CD4-positive, alpha-beta memory T cell (primary cell): ENCODE measurements around the gene LRRC10B. TPM values are rescaled to one million over a fixed set of nuclear protein-coding genes. Genes with fewer than 3 reads are reported as not detected.

Source experiments
- CTCF ChIA-PET: fragments of 350-600 bp; sonication (Branson Sonifier 250); formaldehyde crosslinking; loops from one replicate; lab custom pipeline; 2021; ENCODE audit warnings: inconsistent platforms; ENCODE audit not compliant: partially characterized antibody; lab: Charles Lee
- POLR2A ChIA-PET: fragments of 350-600 bp; sonication (Branson Sonifier 250); formaldehyde crosslinking; loops from one replicate; lab custom pipeline; 2021; ENCODE audit not compliant: partially characterized antibody; lab: Charles Lee
- DNase-seq, 5 donors: peaks; one replicate each; pipeline versions ENCODE4 v3.0.0 to v3.0.0-alpha.2; 2020 to 2022; ENCODE audit warnings: mixed read lengths in 1 of 5
- H3K27ac ChIP-seq: one replicate; pipeline ENCODE4 v1.7.0; 2013; ENCODE audit warnings: low read depth, low read length
- H3K27me3 ChIP-seq: 2 replicates; pipeline ENCODE4 v1.7.0; 2013; ENCODE audit warnings: mild to moderate bottlenecking, low read length, moderate library complexity; ENCODE audit not compliant: insufficient read depth
- H3K36me3 ChIP-seq: 2 replicates; pipeline ENCODE4 v1.7.0; 2013; ENCODE audit warnings: mild to moderate bottlenecking, low read length, moderate library complexity; ENCODE audit not compliant: insufficient read depth
- H3K4me1 ChIP-seq: 2 replicates; pipeline ENCODE4 v1.7.0; 2013; ENCODE audit warnings: mild to moderate bottlenecking, low read length, moderate library complexity; ENCODE audit not compliant: insufficient read depth
- H3K4me3 ChIP-seq, 2 donors: one replicate each; pipeline ENCODE4 v1.7.0; 2013; ENCODE audit warnings: low read length in 2 of 2, mild to moderate bottlenecking in 1 of 2
- H3K9me3 ChIP-seq, 2 donors: one replicate each; pipeline ENCODE4 v1.7.0; 2013; ENCODE audit warnings: low read length in 2 of 2, control low read depth in 1 of 2; ENCODE audit not compliant: control insufficient read depth in 1 of 2
- H3K27ac Mint-ChIP-seq, 7 donors: one replicate each; pipeline ENCODE4 v1.8.0; 2020 to 2021; ENCODE audit warnings: mixed read lengths in 7 of 7, mild to moderate bottlenecking in 6 of 7, inconsistent platforms in 3 of 7, moderate library complexity in 3 of 7
- H3K27me3 Mint-ChIP-seq, 2 donors: one replicate each; pipeline ENCODE4 v1.8.0; 2020 to 2021; ENCODE audit warnings: mixed read lengths in 2 of 2
- H3K36me3 Mint-ChIP-seq, 2 donors: one replicate each; pipeline ENCODE4 v1.8.0; 2020 to 2021; ENCODE audit warnings: mixed read lengths in 2 of 2, inconsistent platforms in 1 of 2, mild to moderate bottlenecking in 1 of 2
- H3K4me1 Mint-ChIP-seq, 4 donors: one replicate each; pipeline ENCODE4 v1.8.0; 2020 to 2021; ENCODE audit warnings: mixed read lengths in 4 of 4, mild to moderate bottlenecking in 1 of 4
- H3K4me3 Mint-ChIP-seq, 8 donors: one replicate each; pipeline ENCODE4 v1.8.0; 2020 to 2021; ENCODE audit warnings: mixed read lengths in 8 of 8, mild to moderate bottlenecking in 7 of 8, moderate library complexity in 6 of 8, inconsistent platforms in 3 of 8
- H3K9me3 Mint-ChIP-seq, 8 donors: one replicate each; pipeline ENCODE4 v1.8.0; 2020 to 2021; ENCODE audit warnings: mixed read lengths in 8 of 8, mild to moderate bottlenecking in 5 of 8, inconsistent platforms in 3 of 8, moderate library complexity in 1 of 8
- intact Hi-C: fragments of 100-400 bp; cut with micrococcal nuclease; formaldehyde crosslinking; loops from one replicate; pipeline ENCODE4 v1.15.1; 2023
- polyA plus RNA-seq, 2 donors: library from polyadenylated mRNA; unstranded; fragments of 300-500 nt; fragmentation: Illumina TruSeq; gene quantifications; one replicate each; pipeline ENCODE4 v1.2.3, GENCODE V29; 2021
- total RNA-seq, 2 experiments: library from RNA; stranded (reverse); gene quantifications; one replicate each; pipeline ENCODE4 v1.2.3, GENCODE V29; 2021

The LRRC10B gene
- total and polyA plus RNA-seq, 4 experiments from 2014 or later = not detected

DNA sequence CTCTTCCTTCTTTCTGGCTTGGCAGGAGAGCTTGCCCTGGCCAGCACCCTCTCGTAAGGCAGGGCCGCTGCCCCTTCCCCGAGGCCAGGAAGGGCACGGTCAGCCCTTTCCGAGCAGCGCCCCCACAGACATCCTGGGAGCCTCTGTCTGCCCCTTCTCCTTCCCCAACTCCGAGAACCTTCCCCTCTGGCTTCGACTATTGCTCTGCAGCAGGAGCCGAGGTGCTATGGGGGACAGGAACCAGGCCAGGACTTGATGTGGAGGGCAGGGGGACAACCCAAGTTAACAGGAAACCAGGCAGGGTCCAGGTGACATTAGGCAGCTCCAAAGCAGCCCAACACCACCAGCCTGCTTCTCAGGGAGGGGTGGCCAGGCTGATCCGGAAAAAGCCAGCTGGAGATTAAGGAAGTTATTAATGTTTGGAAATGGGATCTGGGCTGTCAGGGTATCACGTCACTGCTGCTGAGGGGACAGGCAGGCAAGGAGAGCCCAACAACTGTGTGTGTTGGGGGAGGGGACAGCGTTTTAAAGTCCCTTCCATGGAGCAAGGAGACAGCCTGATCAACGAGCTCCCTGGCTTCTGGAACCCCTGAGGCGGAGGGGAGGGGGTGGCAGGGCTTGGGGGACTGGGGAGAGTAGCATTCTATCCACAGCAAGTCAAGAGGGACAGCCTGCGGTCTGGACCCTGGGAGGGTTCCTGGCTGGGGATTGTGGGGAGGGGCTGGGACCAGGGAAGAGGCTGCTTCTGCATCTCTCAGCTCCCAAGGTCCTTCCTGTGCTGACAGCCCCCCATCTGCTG is 45.0 kb downstream of the LRRC10B start:
- Mint-ChIP-seq H3K4me3 (no peak overlapping the region), H3K27me3 (peaks cover 35 to 49% of the 10 kb centered on the region in 2 donors), H3K4me1 (peaks cover 5 to 15% (median 6%) of the 10 kb centered on the region in 4 donors), H3K36me3 (no peaks in the 10 kb centered on the region), H3K27ac (peak overlapping the region in 2 of 7 donors; percentile 9 to 56), H3K9me3 (peaks cover 0 to 7% (median 0%) of the 10 kb centered on the region in 8 donors)
- no peak for DNase-seq
- Histone ChIP-seq H3K27me3 (peaks cover 13% of the 10 kb centered on the region), H3K9me3 (no peaks in the 10 kb centered on the region), H3K27ac (no peak overlapping the region), H3K4me1 (no peaks in the 10 kb centered on the region), H3K4me3 (no peak overlapping the region), H3K36me3 (no peaks in the 10 kb centered on the region)
- ChIA-PET POLR2A (no interaction called here), CTCF (no interaction called here)
- intact Hi-C loops = no loop called here

- POLR2A ChIA-PET = no interaction called here
- H3K4me3 Mint-ChIP-seq = peak overlapping the region in 2 of 8 donors; percentile 14 to 50
- CTCF ChIA-PET = no interaction called here
Observed at GRCh38 chr11:61554172-61554988, 45.8 kb downstream of the LRRC10B start.

GRCh38 chr11:61555051-61555969 is 46.8 kb downstream of the LRRC10B start:
- CTCF ChIA-PET = no interaction called here
- Mint-ChIP-seq H3K36me3 (no peaks in the 10 kb centered on the region), H3K9me3 (peaks cover 0 to 7% (median 0%) of the 10 kb centered on the region in 8 donors), H3K4me3 (peak overlapping the region in 1 of 8 donors; percentile 41), H3K27ac (no peak overlapping the region), H3K4me1 (peaks cover 5 to 15% (median 6%) of the 10 kb centered on the region in 4 donors), H3K27me3 (peaks cover 44 to 49% of the 10 kb centered on the region in 2 donors)
- H3K9me3 ChIP-seq = no peaks in the 10 kb centered on the region
- POLR2A ChIA-PET = no interaction called here
- no peak for DNase-seq
- no peaks in the 10 kb centered on the region for H3K36me3 ChIP-seq
- intact Hi-C loops = no loop called here
- peaks cover 13% of the 10 kb centered on the region for H3K27me3 ChIP-seq
- H3K4me1 ChIP-seq = no peaks in the 10 kb centered on the region
- no peak overlapping the region for H3K27ac ChIP-seq
- no peak overlapping the region for H3K4me3 ChIP-seq

More at GRCh38 chr11:61554172-61554988, 45.8 kb downstream of the LRRC10B start:
- Mint-ChIP-seq H3K9me3 (peaks cover 0 to 7% (median 0%) of the 10 kb centered on the region in 8 donors), H3K27me3 (peaks cover 41 to 48% of the 10 kb centered on the region in 2 donors), H3K27ac (peak overlapping the region in 1 of 7 donors; percentile 56), H3K36me3 (no peaks in the 10 kb centered on the region), H3K4me1 (peaks cover 5 to 15% (median 6%) of the 10 kb centered on the region in 4 donors)
- Histone ChIP-seq H3K4me3 (no peak overlapping the region), H3K4me1 (no peaks in the 10 kb centered on the region), H3K27ac (no peak overlapping the region), H3K27me3 (peaks cover 13% of the 10 kb centered on the region), H3K36me3 (no peaks in the 10 kb centered on the region), H3K9me3 (no peaks in the 10 kb centered on the region)
- intact Hi-C loops = no loop called here
- DNase-seq = no peak

- peaks cover 44 to 49% of the 10 kb centered on the region in 2 donors for H3K27me3 Mint-ChIP-seq
Observed at GRCh38 chr11:61555978-61556377, 47.4 kb downstream of the LRRC10B start.

GRCh38 chr11:61556621-61557020 is 48.1 kb downstream of the LRRC10B start:
- no peak overlapping the region for H3K27ac ChIP-seq
- Mint-ChIP-seq H3K27me3 (peaks cover 45 to 48% of the 10 kb centered on the region in 2 donors), H3K27ac (no peak overlapping the region), H3K4me1 (peaks cover 5 to 15% (median 6%) of the 10 kb centered on the region in 4 donors), H3K4me3 (no peak overlapping the region), H3K9me3 (peaks cover 0 to 7% (median 0%) of the 10 kb centered on the region in 8 donors), H3K36me3 (no peaks in the 10 kb centered on the region)
- POLR2A ChIA-PET = no interaction called here
- no peak overlapping the region for H3K4me3 ChIP-seq
- H3K9me3 ChIP-seq = no peaks in the 10 kb centered on the region
- peaks cover 13% of the 10 kb centered on the region for H3K27me3 ChIP-seq
- no peak for DNase-seq
- CTCF ChIA-PET = no interaction called here
- no peaks in the 10 kb centered on the region for H3K36me3 ChIP-seq
- intact Hi-C loops = no loop called here
- no peaks in the 10 kb centered on the region for H3K4me1 ChIP-seq

More at GRCh38 chr11:61555978-61556377, 47.4 kb downstream of the LRRC10B start:
- no peaks in the 10 kb centered on the region for H3K36me3 Mint-ChIP-seq
- CTCF ChIA-PET = no interaction called here
- no peak for DNase-seq
- no peaks in the 10 kb centered on the region for H3K9me3 ChIP-seq
- peaks cover 5 to 15% (median 6%) of the 10 kb centered on the region in 4 donors for H3K4me1 Mint-ChIP-seq
- peaks cover 0 to 7% (median 0%) of the 10 kb centered on the region in 8 donors for H3K9me3 Mint-ChIP-seq
- H3K4me1 ChIP-seq = no peaks in the 10 kb centered on the region
- H3K27ac Mint-ChIP-seq = no peak overlapping the region
- intact Hi-C loops = no loop called here
- POLR2A ChIA-PET = no interaction called here
- H3K36me3 ChIP-seq = no peaks in the 10 kb centered on the region
- H3K27ac ChIP-seq = no peak overlapping the region
- peaks cover 13% of the 10 kb centered on the region for H3K27me3 ChIP-seq
- no peak overlapping the region for H3K4me3 Mint-ChIP-seq
- no peak overlapping the region for H3K4me3 ChIP-seq
